HS-5 (cell line): Measurements from ENCODE around the gene GGT5.

Experiments
- DNase-seq: peaks from one replicate; pipeline ENCODE4 v3.0.0-alpha.2; 2012; ENCODE audit warnings: low read depth

GGT5 gene

GRCh38 chr22:24181996-24182899 lies 62.6 kb downstream of the GGT5 start:
- DNase-seq = no peak

- no peak for DNase-seq
Observed at GRCh38 chr22:24181088-24181995, 63.5 kb downstream of the GGT5 start, which contains the start of gene SUSD2. Gene SUSD2, plus strand, starts transcription at chr22:24181487. Its CDS starts 33 bp downstream, at chr22:24181520.

- DNase-seq = no peak
Observed at GRCh38 chr22:24180316-24181087, 64.4 kb downstream of the GGT5 start.

GRCh38 chr22:24179478-24180210 lies 65.2 kb downstream of the GGT5 start:
- DNase-seq = no peak

GRCh38 chr22:24178502-24179440 lies 66.1 kb downstream of the GGT5 start:
- DNase-seq = no peak

GRCh38 chr22:24178021-24178431 lies 66.9 kb downstream of the GGT5 start:
- no peak for DNase-seq

DNA sequence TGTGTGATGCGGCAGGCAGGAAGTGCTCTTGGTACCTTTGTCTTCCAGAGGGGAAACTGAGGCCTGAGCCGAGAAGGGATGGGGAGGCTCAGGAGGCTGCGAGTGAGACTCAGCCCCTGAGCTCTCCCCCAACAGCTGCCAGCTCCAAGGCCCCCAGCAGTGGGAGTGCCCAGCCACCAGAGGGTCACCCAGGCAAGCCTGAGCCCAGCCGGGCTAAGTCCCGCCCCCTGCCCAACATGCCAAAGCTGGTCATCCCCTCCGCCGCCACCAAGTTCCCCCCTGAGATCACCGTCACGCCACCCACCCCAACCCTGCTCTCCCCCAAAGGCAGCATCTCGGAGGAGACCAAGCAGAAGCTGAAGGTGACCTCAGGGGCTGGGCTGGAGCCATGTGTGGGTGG lies 67.4 kb downstream of the GGT5 start:
- no peak for DNase-seq

DNA sequence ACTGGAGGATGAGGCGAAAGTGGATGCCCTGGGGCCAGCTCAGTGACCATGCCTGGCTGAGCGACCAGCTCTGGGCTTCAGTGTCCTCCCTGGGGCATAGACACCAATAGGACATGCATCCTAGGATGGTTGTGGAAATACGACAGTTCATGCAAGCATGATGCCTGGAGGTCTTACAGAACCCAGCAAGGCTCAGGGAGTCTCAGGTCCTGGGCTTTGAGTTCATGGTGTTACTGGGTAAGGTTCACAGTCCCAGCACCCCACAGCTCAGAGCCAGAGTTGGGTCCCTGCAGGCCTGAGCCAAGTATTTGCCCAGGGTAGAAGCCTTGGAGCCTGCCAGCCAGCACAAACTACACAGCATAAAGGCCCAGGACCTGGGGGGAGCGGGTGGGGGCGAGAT lies 67.8 kb downstream of the GGT5 start:
- DNase-seq = no peak

DNA sequence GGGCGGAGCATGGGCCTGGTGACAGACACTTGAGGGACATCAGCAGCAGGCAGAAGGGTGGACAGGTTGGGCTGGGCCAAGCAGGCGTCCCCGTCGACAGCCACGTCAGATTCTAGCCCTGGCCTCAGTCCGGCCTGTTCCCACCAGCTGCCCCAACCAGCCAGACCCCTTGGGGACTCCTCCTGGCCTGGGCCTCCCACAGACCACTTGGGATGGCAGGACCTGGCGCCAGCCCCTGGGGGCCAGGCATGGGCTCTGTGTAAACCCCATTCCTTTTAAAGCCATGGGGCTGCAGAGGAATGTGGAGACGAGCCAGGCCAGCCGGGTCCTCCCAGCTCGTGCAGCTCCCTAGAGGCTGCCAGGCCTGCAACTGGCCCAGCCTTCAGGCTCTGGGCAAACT lies 68.3 kb downstream of the GGT5 start:
- DNase-seq = no peak

DNA sequence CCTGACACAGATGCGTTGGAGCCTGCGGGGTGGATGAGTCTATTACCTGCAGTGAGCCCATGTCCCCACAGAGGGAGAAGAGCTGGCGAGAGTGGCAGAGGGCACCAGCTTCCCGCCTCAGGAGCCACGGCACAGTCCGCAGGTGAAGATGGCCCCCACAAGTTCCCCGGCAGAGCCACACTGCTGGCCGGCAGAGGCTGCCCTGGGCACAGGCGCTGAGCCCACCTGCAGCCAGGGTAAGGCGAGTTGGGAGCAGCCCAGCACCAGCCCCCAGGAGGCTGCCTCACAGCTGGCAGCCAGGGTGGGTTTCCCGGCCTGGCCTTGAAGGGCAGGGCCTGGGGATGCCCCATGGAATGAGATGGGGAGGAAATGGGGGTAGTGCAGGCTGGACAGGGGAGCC lies 68.8 kb downstream of the GGT5 start:
- no peak for DNase-seq

GRCh38 chr22:24175160-24175808 lies 69.6 kb downstream of the GGT5 start:
- DNase-seq = no peak

DNA sequence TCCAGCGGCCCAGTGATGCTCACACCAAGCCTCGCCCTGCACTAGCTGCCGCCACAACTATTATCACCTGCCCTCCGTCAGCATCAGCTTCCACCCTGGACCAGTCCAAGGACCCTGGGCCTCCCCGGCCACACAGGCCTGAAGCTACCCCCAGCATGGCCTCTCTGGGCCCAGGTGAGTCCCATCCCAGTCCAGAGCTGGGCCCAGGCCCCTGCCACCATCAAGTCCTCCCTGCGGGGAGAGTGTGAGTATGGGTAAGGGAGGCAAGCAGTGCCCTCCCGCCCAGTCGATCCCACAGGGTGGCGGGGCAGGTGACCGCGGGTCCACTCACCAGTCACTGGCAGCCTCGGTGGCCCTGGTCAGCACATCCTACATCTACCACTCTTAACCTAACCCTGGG lies 73.1 kb downstream of the GGT5 start:
- DNase-seq = no peak

- no peak for DNase-seq
Observed at GRCh38 chr22:24170632-24171031, 74.2 kb downstream of the GGT5 start.

DNA sequence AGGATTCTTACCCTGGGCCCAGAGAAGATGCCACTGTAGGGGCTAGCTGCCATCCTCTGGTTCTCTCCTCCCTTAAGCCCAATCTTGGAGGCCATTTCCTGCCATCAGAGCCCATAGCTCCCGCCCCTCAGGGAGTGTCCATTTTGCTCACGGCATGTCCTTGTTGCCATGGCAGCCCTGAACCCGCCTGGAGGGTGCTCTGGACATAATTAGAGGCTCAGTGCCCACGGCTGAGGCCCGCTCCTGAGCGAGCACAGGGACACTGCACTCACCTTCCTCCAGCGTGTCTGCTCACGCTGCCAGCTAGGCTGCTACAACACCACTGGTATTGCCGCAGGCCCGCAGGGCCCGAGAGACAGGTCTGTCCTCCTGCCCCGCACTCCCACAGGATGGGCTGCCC lies 74.7 kb downstream of the GGT5 start:
- DNase-seq = no peak
